HG02798 (cell line): Measurements from ENCODE around the gene DGKI.
"Not testable (repeated sequence)": the region's sequence is repeated elsewhere in the genome, so short reads cannot be mapped to it uniquely, and the experiment has no call there.

Experiments used
- ATAC-seq: cut with Tn5 transposase; IDR thresholded peaks from one replicate; pipeline ENCODE4 v1.9.1; 2021; ENCODE audit warnings: mild to moderate bottlenecking; ENCODE audit not compliant: unreplicated experiment, poor library complexity

DGKI gene

GRCh38 chr7:137753948-137754851, 92.6 kb downstream of the DGKI start:
- ATAC-seq, result no peak

- ATAC-seq, result no peak
Observed at GRCh38 chr7:137753575-137753947, 93.2 kb downstream of the DGKI start.

- no peak for ATAC-seq
Observed at GRCh38 chr7:137753067-137753466, 93.7 kb downstream of the DGKI start.

- ATAC-seq, result no peak
Observed at GRCh38 chr7:137751361-137752009, 95.3 kb downstream of the DGKI start.

GRCh38 chr7:137747359-137748031, 99.3 kb downstream of the DGKI start:
- no peak for ATAC-seq

GRCh38 chr7:137743021-137743420, 103.8 kb downstream of the DGKI start:
- ATAC-seq, result no peak

GRCh38 chr7:137742051-137742450, 104.7 kb downstream of the DGKI start:
- ATAC-seq, result no peak

GRCh38 chr7:137741443-137741842, 105.3 kb downstream of the DGKI start:
- no peak for ATAC-seq

- no peak for ATAC-seq
Observed at GRCh38 chr7:137734221-137734620, 112.6 kb downstream of the DGKI start.

- ATAC-seq, result no peak
Observed at GRCh38 chr7:137732168-137732567, 114.6 kb downstream of the DGKI start.

- no peak for ATAC-seq
Observed at GRCh38 chr7:137731436-137731835, 115.3 kb downstream of the DGKI start.

GRCh38 chr7:137728426-137728825, 118.3 kb downstream of the DGKI start:
- no peak for ATAC-seq

GRCh38 chr7:137727413-137727812, 119.4 kb downstream of the DGKI start:
- ATAC-seq, result no peak

- no peak for ATAC-seq
Observed at GRCh38 chr7:137718355-137718754, 128.4 kb downstream of the DGKI start.

GRCh38 chr7:137717811-137718271, 128.9 kb downstream of the DGKI start:
- ATAC-seq, result peak; percentile 36

GRCh38 chr7:137717045-137717444, 129.7 kb downstream of the DGKI start:
- no peak for ATAC-seq

- ATAC-seq, result no peak
Observed at GRCh38 chr7:137716061-137716460, 130.7 kb downstream of the DGKI start.

- ATAC-seq, result no peak
Observed at GRCh38 chr7:137715533-137715932, 131.2 kb downstream of the DGKI start.

GRCh38 chr7:137715121-137715520, 131.7 kb downstream of the DGKI start:
- no peak for ATAC-seq

- ATAC-seq, result not testable (repeated sequence)
Observed at GRCh38 chr7:137706330-137706729, 140.4 kb downstream of the DGKI start.

GRCh38 chr7:137704723-137705122, 142.1 kb downstream of the DGKI start:
- ATAC-seq, result no peak
